HepG2 (cell line): ENCODE data around the gene PTRH2. TPM values are rescaled to one million over a fixed set of nuclear protein-coding genes. Genes with fewer than 3 reads are reported as not detected.
A peak's percentile ranks its signal among the peaks of the same experiment; 100 is the strongest.

Experiments used
- CC2D1A ChIP-seq: sonication (generic); formaldehyde crosslinking; IDR thresholded peaks from 2 replicates; pipeline ENCODE4 v1.8.1; 2023; ENCODE audit warnings: mild to moderate bottlenecking, missing genetic modification reagents
- EHMT2 ChIP-seq: fragments of 200-600 bp; sonication (generic); IDR thresholded peaks from 2 replicates; pipeline ENCODE4 v1.7.0; 2017; ENCODE audit warnings: antibody characterized with exemption, low read depth, low read length, borderline replicate concordance
- ETV5 ChIP-seq: IDR thresholded peaks from 2 replicates; pipeline ENCODE4 v1.6.1; 2018; ENCODE audit warnings: missing biosample characterization, missing genetic modification reagents, inconsistent platforms, borderline replicate concordance
- FOXO1 ChIP-seq: sonication (generic); formaldehyde crosslinking; IDR thresholded peaks from 2 replicates; pipeline ENCODE4 v1.4.0; 2020; ENCODE audit warnings: missing genetic modification reagents
- HNRNPK ChIP-seq: fragments of 200-400 bp; formaldehyde crosslinking; IDR thresholded peaks from 2 replicates; pipeline ENCODE4 v1.6.1; 2018; ENCODE audit warnings: low read length, low read depth, moderate library complexity, mild to moderate bottlenecking; ENCODE audit not compliant: poor library complexity, severe bottlenecking
- KDM1A ChIP-seq: IDR thresholded peaks from 2 replicates; pipeline ENCODE4 v1.6.1; 2016; ENCODE audit warnings: missing compliant biosample characterization
- MTA3 ChIP-seq: sonication (generic); formaldehyde crosslinking; IDR thresholded peaks from 2 replicates; pipeline ENCODE4 v1.4.0; 2020; ENCODE audit warnings: missing genetic modification reagents
- NCOA5 ChIP-seq: sonication (generic); formaldehyde crosslinking; IDR thresholded peaks from 2 replicates; pipeline ENCODE4 v1.4.0; 2020; ENCODE audit warnings: missing genetic modification reagents
- NCOR1 ChIP-seq: fragments of 200-600 bp; sonication (generic); IDR thresholded peaks from 2 replicates; pipeline ENCODE4 v1.7.0; 2017; ENCODE audit warnings: antibody characterized with exemption, low read length, borderline replicate concordance
- PHF8 ChIP-seq: sonication (generic); formaldehyde crosslinking; IDR thresholded peaks from 2 replicates; pipeline ENCODE4 v1.5.0; 2020; ENCODE audit warnings: missing genetic modification reagents
- SSRP1 ChIP-seq: IDR thresholded peaks from 2 replicates; pipeline ENCODE4 v1.6.1; 2016; ENCODE audit warnings: control low read depth
- TEAD3 ChIP-seq: optimal IDR thresholded peaks from 2 replicates; pipeline ENCODE3; 2016; ENCODE audit warnings: borderline replicate concordance
- ZFP36L2 ChIP-seq: sonication (generic); formaldehyde crosslinking; IDR thresholded peaks from 2 replicates; pipeline ENCODE4 v1.4.0; 2020; ENCODE audit warnings: missing genetic modification reagents
- ZNF138 ChIP-seq: sonication (generic); formaldehyde crosslinking; IDR thresholded peaks from 2 replicates; pipeline ENCODE4 v1.5.0; 2020; ENCODE audit warnings: mild to moderate bottlenecking, low read depth, missing genetic modification reagents
- ZNF768 ChIP-seq: sonication (generic); formaldehyde crosslinking; IDR thresholded peaks from 2 replicates; pipeline ENCODE4 v1.4.0; 2020; ENCODE audit warnings: missing genetic modification reagents
- ZSCAN22 ChIP-seq: sonication (generic); formaldehyde crosslinking; IDR thresholded peaks from 2 replicates; pipeline ENCODE4 v1.4.0; 2020; ENCODE audit warnings: mild to moderate bottlenecking, missing genetic modification reagents
- polyA plus RNA-seq, 8 experiments: library from polyadenylated mRNA; depleted of rRNA in 3 of 8; stranded (reverse) in 7 of 8; unstranded in 1 of 8; fragments of >200 nt; fragmentation: Illumina TruSeq in 4 of 8; extraction: Trizol in 4 of 8; gene quantifications; 2 replicates each; pipeline versions ENCODE4 v1.2.1 to v1.2.3, GENCODE V29; 2011 to 2016; ENCODE audit warnings: low read depth in 4 of 8, missing spikeins in 1 of 8, mixed read lengths in 1 of 8; ENCODE audit not compliant: insufficient read depth in 1 of 8
- total RNA-seq, 5 experiments: library from RNA; depleted of rRNA; stranded (reverse); fragments of >200 nt; fragmentation: Illumina TruSeq; extraction: Trizol; gene quantifications; 2 replicates each; pipeline ENCODE4 v1.2.3, GENCODE V29; 2016; ENCODE audit warnings: low read depth in 1 of 5
- TF ChIP-seq, protein P1 (sequence below): sonication (generic); formaldehyde crosslinking; IDR thresholded peaks from 2 replicates; pipeline ENCODE4 v1.4.0; 2020; ENCODE audit warnings: missing genetic modification reagents
- TF ChIP-seq, protein P2 (sequence below): sonication (generic); formaldehyde crosslinking; IDR thresholded peaks from 2 replicates; pipeline ENCODE4 v1.8.0; 2022; ENCODE audit warnings: missing genetic modification reagents, mild to moderate bottlenecking, moderate library complexity, borderline replicate concordance
- TF ChIP-seq, protein P3 (sequence below): sonication (generic); formaldehyde crosslinking; IDR thresholded peaks from 2 replicates; pipeline ENCODE4 v1.8.0; 2022; ENCODE audit warnings: missing genetic modification reagents, mild to moderate bottlenecking, inconsistent platforms, borderline replicate concordance
- TF ChIP-seq, protein P4 (sequence below): IDR thresholded peaks from 2 replicates; pipeline ENCODE4 v1.6.1; 2016

Gene PTRH2
- total and polyA plus RNA-seq, 2 of the 13 experiments (the other 11 are each of a cell fraction or from before 2014, with no cell fraction given) = 67.7 to 83.3 TPM

DNA sequence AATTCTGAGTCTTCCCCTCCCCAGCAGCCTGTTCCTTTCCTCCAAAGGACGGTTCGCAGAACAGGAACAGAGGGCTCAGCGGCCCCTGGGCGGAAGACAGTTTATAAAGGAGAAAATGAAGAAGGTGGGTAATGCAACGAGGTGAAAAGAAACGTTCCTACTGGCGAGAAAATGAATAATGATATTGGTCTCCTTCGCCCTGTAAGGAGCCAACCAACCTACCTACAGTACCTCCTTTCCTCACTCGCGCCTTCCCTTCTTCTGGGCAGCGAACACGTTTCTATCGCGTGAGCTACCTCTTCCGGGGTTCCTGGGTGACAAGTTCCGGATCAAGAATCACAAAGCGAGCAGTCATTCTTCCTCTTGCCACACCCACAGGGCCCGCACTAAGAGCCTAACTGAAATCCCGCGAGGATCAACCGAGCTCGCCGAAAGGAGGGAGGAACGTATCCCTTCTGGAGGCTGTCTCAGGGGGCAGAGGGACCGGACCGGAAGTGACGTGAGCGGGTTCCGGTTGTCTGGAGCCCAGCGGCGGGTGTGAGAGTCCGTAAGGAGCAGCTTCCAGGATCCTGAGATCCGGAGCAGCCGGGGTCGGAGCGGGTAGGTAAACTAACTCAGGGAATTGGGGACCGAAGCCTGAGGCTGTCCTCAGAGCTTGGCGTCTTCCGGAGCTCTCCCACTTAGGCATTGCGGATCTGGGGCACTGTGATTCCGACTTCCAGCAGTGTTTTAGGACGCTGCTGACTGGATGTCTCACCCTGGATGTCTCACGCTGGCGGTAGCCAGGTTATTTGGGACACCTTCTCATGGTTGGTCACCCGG, at the start of gene PTRH2, which contains the start of gene VMP1 (continued):
- no peak for TF ChIP-seq ZSCAN22 (CRISPR knock-in tag)
- TF ChIP-seq SSRP1 (CRISPR knock-in tag) = 0 out of 2 replicates have a peak, but pooled peaks have one; percentile 18
- TF ChIP-seq, protein P1, sequence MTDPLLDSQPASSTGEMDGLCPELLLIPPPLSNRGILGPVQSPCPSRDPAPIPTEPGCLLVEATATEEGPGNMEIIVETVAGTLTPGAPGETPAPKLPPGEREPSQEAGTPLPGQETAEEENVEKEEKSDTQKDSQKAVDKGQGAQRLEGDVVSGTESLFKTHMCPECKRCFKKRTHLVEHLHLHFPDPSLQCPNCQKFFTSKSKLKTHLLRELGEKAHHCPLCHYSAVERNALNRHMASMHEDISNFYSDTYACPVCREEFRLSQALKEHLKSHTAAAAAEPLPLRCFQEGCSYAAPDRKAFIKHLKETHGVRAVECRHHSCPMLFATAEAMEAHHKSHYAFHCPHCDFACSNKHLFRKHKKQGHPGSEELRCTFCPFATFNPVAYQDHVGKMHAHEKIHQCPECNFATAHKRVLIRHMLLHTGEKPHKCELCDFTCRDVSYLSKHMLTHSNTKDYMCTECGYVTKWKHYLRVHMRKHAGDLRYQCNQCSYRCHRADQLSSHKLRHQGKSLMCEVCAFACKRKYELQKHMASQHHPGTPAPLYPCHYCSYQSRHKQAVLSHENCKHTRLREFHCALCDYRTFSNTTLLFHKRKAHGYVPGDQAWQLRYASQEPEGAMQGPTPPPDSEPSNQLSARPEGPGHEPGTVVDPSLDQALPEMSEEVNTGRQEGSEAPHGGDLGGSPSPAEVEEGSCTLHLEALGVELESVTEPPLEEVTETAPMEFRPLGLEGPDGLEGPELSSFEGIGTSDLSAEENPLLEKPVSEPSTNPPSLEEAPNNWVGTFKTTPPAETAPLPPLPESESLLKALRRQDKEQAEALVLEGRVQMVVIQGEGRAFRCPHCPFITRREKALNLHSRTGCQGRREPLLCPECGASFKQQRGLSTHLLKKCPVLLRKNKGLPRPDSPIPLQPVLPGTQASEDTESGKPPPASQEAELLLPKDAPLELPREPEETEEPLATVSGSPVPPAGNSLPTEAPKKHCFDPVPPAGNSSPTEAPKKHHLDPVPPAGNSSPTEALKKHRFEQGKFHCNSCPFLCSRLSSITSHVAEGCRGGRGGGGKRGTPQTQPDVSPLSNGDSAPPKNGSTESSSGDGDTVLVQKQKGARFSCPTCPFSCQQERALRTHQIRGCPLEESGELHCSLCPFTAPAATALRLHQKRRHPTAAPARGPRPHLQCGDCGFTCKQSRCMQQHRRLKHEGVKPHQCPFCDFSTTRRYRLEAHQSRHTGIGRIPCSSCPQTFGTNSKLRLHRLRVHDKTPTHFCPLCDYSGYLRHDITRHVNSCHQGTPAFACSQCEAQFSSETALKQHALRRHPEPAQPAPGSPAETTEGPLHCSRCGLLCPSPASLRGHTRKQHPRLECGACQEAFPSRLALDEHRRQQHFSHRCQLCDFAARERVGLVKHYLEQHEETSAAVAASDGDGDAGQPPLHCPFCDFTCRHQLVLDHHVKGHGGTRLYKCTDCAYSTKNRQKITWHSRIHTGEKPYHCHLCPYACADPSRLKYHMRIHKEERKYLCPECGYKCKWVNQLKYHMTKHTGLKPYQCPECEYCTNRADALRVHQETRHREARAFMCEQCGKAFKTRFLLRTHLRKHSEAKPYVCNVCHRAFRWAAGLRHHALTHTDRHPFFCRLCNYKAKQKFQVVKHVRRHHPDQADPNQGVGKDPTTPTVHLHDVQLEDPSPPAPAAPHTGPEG (CRISPR knock-in tag) = peak; percentile 46; the same call in 1 of the 2 replicates
- TF ChIP-seq CC2D1A = peak; percentile 81; the same call in 1 of the 2 replicates
- TF ChIP-seq NCOA5 = no peak
- TF ChIP-seq ZFP36L2 (CRISPR knock-in tag) = 0 out of 2 replicates have a peak, but pooled peaks have one; percentile 44
- TF ChIP-seq KDM1A (CRISPR knock-in tag) = no peak
- peak; percentile 74 for TF ChIP-seq PHF8 (CRISPR knock-in tag)
- TF ChIP-seq, protein P2, sequence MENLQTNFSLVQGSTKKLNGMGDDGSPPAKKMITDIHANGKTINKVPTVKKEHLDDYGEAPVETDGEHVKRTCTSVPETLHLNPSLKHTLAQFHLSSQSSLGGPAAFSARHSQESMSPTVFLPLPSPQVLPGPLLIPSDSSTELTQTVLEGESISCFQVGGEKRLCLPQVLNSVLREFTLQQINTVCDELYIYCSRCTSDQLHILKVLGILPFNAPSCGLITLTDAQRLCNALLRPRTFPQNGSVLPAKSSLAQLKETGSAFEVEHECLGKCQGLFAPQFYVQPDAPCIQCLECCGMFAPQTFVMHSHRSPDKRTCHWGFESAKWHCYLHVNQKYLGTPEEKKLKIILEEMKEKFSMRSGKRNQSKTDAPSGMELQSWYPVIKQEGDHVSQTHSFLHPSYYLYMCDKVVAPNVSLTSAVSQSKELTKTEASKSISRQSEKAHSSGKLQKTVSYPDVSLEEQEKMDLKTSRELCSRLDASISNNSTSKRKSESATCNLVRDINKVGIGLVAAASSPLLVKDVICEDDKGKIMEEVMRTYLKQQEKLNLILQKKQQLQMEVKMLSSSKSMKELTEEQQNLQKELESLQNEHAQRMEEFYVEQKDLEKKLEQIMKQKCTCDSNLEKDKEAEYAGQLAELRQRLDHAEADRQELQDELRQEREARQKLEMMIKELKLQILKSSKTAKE (CRISPR knock-in tag) = no peak
- TF ChIP-seq, protein P3, sequence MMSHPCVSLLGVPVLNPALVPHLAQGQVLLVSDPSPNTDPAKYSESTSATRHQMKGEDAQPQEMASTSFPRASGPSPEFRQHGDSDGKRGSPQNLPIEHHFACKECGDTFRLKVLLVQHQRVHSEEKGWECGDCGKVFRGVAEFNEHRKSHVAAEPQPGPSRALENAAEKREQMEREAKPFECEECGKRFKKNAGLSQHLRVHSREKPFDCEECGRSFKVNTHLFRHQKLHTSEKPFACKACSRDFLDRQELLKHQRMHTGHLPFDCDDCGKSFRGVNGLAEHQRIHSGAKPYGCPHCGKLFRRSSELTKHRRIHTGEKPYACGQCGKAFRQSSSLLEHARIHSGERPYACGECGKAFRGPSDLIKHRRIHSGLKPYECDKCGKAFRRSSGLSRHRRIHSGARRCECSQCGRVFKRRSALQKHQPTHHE (CRISPR knock-in tag) = peak; percentile 79; the same call in 1 of the 2 replicates
- TF ChIP-seq ZNF138 (CRISPR knock-in tag) = no peak
- TF ChIP-seq, protein P4, sequence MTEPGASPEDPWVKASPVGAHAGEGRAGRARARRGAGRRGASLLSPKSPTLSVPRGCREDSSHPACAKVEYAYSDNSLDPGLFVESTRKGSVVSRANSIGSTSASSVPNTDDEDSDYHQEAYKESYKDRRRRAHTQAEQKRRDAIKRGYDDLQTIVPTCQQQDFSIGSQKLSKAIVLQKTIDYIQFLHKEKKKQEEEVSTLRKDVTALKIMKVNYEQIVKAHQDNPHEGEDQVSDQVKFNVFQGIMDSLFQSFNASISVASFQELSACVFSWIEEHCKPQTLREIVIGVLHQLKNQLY (CRISPR knock-in tag) = peak; percentile 97
- TF ChIP-seq ZNF768 (CRISPR knock-in tag) = peak; percentile 18; the same call in 1 of the 2 replicates
- no peak for TF ChIP-seq MTA3 (CRISPR knock-in tag)
- TF ChIP-seq HNRNPK = no peak
- TF ChIP-seq FOXO1 (CRISPR knock-in tag) = 0 out of 2 replicates have a peak, but pooled peaks have one; percentile 43
- TF ChIP-seq ETV5 (CRISPR knock-in tag) = peak; percentile 75; the same call in 1 of the 2 replicates
- peak; percentile 68 for TF ChIP-seq TEAD3 (CRISPR knock-in tag)
- TF ChIP-seq NCOR1 = peak; percentile 67; the same call in 1 of the 2 replicates
- no peak for TF ChIP-seq EHMT2
